ENCODE data around the gene ANGPTL2. TPM values are rescaled to one million over a fixed set of nuclear protein-coding genes. Genes with fewer than 3 reads are reported as not detected.

ANGPTL2 gene
- total RNA-seq, 2 experiments from 2014 or later: not detected

- Mint-ChIP-seq H3K27me3 (ENCODE audit: low read depth) (peaks cover 2% of the 10 kb centered on the region), H3K4me1 (ENCODE audit: low read depth) (no peaks in the 10 kb centered on the region), H3K9me3 (ENCODE audit: insufficient read depth) (no peaks in the 10 kb centered on the region), H3K36me3 (ENCODE audit: low read depth) (no peaks in the 10 kb centered on the region), H3K4me3 (no peak overlapping the region), H3K27ac (no peak overlapping the region)
- POLR2A ChIA-PET: no interaction called here
- CTCF ChIA-PET: no interaction called here
- ATAC-seq (no peak), DNase-seq (no peak)
Observed at GRCh38 chr9:127107171-127107928, 15.1 kb downstream of the ANGPTL2 start.

DNA sequence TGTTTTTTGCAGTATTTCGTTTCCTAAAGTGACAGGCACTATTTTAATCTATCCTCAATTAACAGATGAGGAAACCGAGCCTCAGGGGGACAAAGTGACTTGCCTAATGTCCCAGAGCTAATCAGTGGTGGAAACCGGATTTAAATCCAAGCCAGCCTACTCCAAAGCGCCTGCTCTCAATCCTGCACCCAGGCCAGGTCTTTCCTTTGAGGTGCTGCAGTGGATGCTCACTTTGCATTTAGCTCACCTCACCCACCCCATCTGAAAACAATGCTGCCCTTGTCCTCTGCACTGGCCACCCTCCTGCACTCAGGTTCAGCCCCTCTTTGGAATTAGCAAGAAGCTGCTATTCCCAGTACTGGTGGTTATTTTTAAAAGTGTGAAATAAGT lies 16.0 kb downstream of the ANGPTL2 start:
- Mint-ChIP-seq H3K36me3 (ENCODE audit: low read depth) (no peaks in the 10 kb centered on the region), H3K4me3 (no peak overlapping the region), H3K27ac (no peak overlapping the region), H3K9me3 (ENCODE audit: insufficient read depth) (no peaks in the 10 kb centered on the region), H3K27me3 (ENCODE audit: low read depth) (peaks cover 2% of the 10 kb centered on the region), H3K4me1 (ENCODE audit: low read depth) (no peaks in the 10 kb centered on the region)
- ATAC-seq (no peak), DNase-seq (no peak)
- ChIA-PET CTCF (no interaction called here), POLR2A (no interaction called here)

DNA sequence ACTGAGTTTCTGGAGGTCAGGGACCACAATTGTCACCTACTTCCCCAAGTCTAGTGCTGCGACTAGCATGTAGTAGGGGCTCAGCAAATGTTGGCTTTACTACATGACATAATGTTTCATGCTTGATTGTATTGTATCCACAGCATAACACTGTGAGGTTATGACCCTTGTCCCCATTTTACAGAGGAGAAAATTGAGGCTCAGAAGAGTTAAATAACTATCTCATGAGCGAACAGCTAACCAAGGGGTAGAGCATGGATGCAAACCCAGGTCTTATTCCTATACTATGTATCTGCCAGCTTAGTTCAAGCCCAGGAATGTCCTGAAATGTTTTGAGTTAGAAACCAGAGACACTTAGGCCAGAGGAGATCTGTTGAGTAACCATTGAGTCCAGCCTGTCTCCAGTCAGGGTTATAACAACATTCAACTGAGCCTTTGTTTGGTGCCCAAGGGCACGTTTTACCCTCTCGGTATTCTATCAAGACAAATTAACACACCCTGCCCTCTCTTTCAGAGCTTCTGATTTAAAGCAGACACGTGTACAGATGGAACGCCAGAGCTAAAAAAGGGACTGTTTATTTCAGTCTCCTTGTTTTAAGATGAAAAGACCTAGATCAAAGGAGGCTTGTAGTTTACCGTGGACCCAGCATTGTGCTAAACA lies 16.5 kb downstream of the ANGPTL2 start:
- Mint-ChIP-seq H3K9me3 (ENCODE audit: insufficient read depth) (no peaks in the 10 kb centered on the region), H3K4me1 (ENCODE audit: low read depth) (no peaks in the 10 kb centered on the region), H3K27me3 (ENCODE audit: low read depth) (peaks cover 3% of the 10 kb centered on the region), H3K36me3 (ENCODE audit: low read depth) (no peaks in the 10 kb centered on the region), H3K27ac (no peak overlapping the region), H3K4me3 (no peak overlapping the region)
- ATAC-seq (no peak), DNase-seq (no peak)
- POLR2A ChIA-PET: no interaction called here
- CTCF ChIA-PET: no interaction called here

GRCh38 chr9:127104581-127105311 lies 17.7 kb downstream of the ANGPTL2 start:
- no peak overlapping the region for H3K27ac Mint-ChIP-seq
- H3K36me3 Mint-ChIP-seq (ENCODE audit: low read depth): no peaks in the 10 kb centered on the region
- POLR2A ChIA-PET: no interaction called here
- no peaks in the 10 kb centered on the region for H3K9me3 Mint-ChIP-seq (ENCODE audit: insufficient read depth)
- no peak for DNase-seq
- H3K4me3 Mint-ChIP-seq: no peak overlapping the region
- H3K4me1 Mint-ChIP-seq (ENCODE audit: low read depth): no peaks in the 10 kb centered on the region
- CTCF ChIA-PET: interaction anchor here (1.4 to 1.7 kb wide), 2 partner anchors 139 to 164 kb away, joined by 3 to 5 read pairs; no protein-coding TSS in a partner anchor
- no peak for ATAC-seq
- peaks cover 4% of the 10 kb centered on the region for H3K27me3 Mint-ChIP-seq (ENCODE audit: low read depth)

GRCh38 chr9:127102788-127103187 lies 19.6 kb downstream of the ANGPTL2 start:
- Mint-ChIP-seq H3K27ac (no peak overlapping the region), H3K36me3 (ENCODE audit: low read depth) (no peaks in the 10 kb centered on the region), H3K9me3 (ENCODE audit: insufficient read depth) (no peaks in the 10 kb centered on the region), H3K27me3 (ENCODE audit: low read depth) (peaks cover 4% of the 10 kb centered on the region), H3K4me1 (ENCODE audit: low read depth) (no peaks in the 10 kb centered on the region), H3K4me3 (no peak overlapping the region)
- ATAC-seq (no peak), DNase-seq (no peak)
- CTCF ChIA-PET: interaction anchor here (0.9 to 1.0 kb wide), 2 partner anchors 12 to 20 kb away, joined by 3 read pairs; partner anchors contain the start of gene ANGPTL2
- POLR2A ChIA-PET: no interaction called here

DNA sequence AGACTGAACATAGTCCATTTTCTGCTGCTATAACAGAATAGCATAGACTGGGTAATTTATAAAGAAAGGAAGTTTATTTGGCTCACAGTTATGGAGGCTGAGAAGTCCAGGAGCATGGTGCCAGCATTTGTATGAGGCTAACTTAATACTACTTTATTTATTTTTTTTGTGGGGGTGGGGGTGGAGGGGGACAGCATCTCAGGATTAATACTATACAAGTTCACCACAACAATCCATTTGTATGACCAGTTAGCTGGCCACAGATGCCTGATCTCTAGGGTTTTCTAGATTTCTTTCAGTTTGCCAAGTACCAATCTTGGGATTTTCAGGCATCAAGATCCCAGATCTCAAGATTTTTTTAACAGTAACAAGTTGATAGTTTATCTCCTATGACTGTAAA lies 20.3 kb downstream of the ANGPTL2 start:
- ChIA-PET CTCF (no interaction called here), POLR2A (no interaction called here)
- no peaks in the 10 kb centered on the region for H3K4me1 Mint-ChIP-seq (ENCODE audit: low read depth)
- H3K36me3 Mint-ChIP-seq (ENCODE audit: low read depth): no peaks in the 10 kb centered on the region
- no peak overlapping the region for H3K27ac Mint-ChIP-seq
- H3K27me3 Mint-ChIP-seq (ENCODE audit: low read depth): peaks cover 4% of the 10 kb centered on the region
- no peaks in the 10 kb centered on the region for H3K9me3 Mint-ChIP-seq (ENCODE audit: insufficient read depth)
- DNase-seq (no peak), ATAC-seq (no peak)
- H3K4me3 Mint-ChIP-seq: no peak overlapping the region

DNA sequence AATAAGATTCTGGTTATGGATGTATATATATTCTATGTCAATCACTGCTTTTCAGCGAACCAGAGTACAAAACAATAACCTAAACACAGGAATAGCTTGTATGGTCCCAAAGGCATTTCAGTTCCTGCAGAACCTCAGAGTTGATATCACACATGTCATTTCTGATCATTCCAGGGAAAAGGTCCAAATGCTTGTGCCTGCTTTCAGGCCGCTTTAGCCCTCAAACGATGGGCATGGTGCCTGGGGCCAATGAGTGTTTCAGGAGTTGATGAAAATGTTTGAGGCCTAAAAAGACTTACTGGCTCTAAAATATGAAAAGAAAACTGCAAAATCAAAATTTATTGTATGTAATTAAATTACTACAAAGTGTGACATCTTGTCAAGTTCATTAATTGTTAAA lies 22.8 kb downstream of the ANGPTL2 start:
- POLR2A ChIA-PET: no interaction called here
- Mint-ChIP-seq H3K27me3 (ENCODE audit: low read depth) (peaks cover 4% of the 10 kb centered on the region), H3K4me3 (no peak overlapping the region), H3K9me3 (ENCODE audit: insufficient read depth) (no peaks in the 10 kb centered on the region), H3K27ac (no peak overlapping the region), H3K36me3 (ENCODE audit: low read depth) (no peaks in the 10 kb centered on the region), H3K4me1 (ENCODE audit: low read depth) (peaks cover 3% of the 10 kb centered on the region)
- ATAC-seq: no peak
- CTCF ChIA-PET: no interaction called here
- no peak for DNase-seq

DNA sequence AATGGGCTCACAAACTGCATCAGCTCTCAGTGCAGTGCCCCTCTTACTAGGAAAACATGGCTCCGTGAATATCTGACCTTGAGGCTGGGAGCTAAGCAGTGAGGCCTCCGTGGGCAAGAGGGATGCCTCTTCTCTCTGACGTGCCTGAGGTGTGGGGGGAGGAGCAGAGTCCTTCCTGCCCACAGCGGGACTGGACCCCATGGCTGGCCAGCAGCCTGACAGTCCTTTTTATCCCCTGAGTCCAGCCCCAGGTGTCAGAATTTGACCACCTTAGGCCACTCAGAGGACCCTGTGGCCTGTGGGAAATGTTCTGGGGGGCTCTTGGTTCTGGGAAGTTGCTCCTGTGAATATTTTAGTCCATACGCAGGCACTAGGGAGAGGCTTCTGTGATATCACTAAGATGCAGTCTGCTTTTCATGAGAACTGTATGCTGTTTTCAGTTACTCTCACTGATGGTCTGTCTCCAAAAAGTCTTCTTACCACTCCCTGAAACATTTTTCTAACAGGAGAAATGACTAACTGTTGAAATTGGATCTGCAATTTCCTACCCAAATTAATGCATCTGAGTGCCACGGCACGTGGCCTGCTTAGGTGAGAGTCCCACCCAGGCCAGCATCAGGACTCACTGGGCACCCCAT lies 23.4 kb downstream of the ANGPTL2 start:
- ChIA-PET CTCF (no interaction called here), POLR2A (no interaction called here)
- Mint-ChIP-seq H3K4me1 (ENCODE audit: low read depth) (peaks cover 3% of the 10 kb centered on the region), H3K27ac (no peak overlapping the region), H3K4me3 (no peak overlapping the region), H3K9me3 (ENCODE audit: insufficient read depth) (no peaks in the 10 kb centered on the region), H3K27me3 (ENCODE audit: low read depth) (peaks cover 4% of the 10 kb centered on the region), H3K36me3 (ENCODE audit: low read depth) (no peaks in the 10 kb centered on the region)
- DNase-seq: no peak
- ATAC-seq: no peak

GRCh38 chr9:127097683-127098082 lies 24.8 kb downstream of the ANGPTL2 start:
- Mint-ChIP-seq H3K27me3 (ENCODE audit: low read depth) (peaks cover 4% of the 10 kb centered on the region), H3K4me3 (no peak overlapping the region), H3K9me3 (ENCODE audit: insufficient read depth) (no peaks in the 10 kb centered on the region), H3K27ac (no peak overlapping the region), H3K4me1 (ENCODE audit: low read depth) (peaks cover 3% of the 10 kb centered on the region), H3K36me3 (ENCODE audit: low read depth) (no peaks in the 10 kb centered on the region)
- no peak for DNase-seq
- CTCF ChIA-PET: no interaction called here
- ATAC-seq: no peak
- POLR2A ChIA-PET: no interaction called here

DNA sequence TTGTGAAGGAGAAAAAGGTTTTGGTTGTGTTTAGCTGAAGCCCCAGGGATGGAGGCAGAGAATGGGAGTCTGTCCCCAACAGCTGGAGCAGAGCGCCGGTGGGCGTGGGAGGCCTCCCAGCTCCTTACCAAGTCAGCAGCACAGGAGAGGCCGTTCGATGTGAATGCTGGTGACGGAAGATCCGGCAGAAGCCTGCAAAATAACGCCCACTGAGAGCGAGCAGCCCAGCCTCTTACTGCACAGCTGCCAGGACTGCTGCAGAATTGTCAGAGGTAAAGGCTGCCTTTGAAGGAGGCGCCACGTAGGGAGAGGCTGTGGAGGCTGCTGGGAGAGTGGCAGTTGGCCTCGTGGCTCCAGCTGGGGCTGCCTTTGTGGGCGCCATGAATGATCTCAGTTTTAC lies 26.2 kb downstream of the ANGPTL2 start:
- H3K27me3 Mint-ChIP-seq (ENCODE audit: low read depth): peaks cover 4% of the 10 kb centered on the region
- DNase-seq (no peak), ATAC-seq (no peak)
- H3K4me1 Mint-ChIP-seq (ENCODE audit: low read depth): peaks cover 3% of the 10 kb centered on the region
- ChIA-PET CTCF (interaction anchor here (0.9 kb wide), 1 partner anchor 20 kb away, joined by 3 read pairs; no protein-coding TSS in a partner anchor), POLR2A (no interaction called here)
- H3K4me3 Mint-ChIP-seq: no peak overlapping the region
- no peaks in the 10 kb centered on the region for H3K36me3 Mint-ChIP-seq (ENCODE audit: low read depth)
- H3K27ac Mint-ChIP-seq: no peak overlapping the region
- H3K9me3 Mint-ChIP-seq (ENCODE audit: insufficient read depth): no peaks in the 10 kb centered on the region

- Mint-ChIP-seq H3K27ac (no peak overlapping the region), H3K4me3 (no peak overlapping the region), H3K36me3 (ENCODE audit: low read depth) (no peaks in the 10 kb centered on the region), H3K9me3 (ENCODE audit: insufficient read depth) (no peaks in the 10 kb centered on the region), H3K27me3 (ENCODE audit: low read depth) (no peaks in the 10 kb centered on the region), H3K4me1 (ENCODE audit: low read depth) (peaks cover 3% of the 10 kb centered on the region)
- ChIA-PET POLR2A (no interaction called here), CTCF (no interaction called here)
- no peak for ATAC-seq
- DNase-seq: no peak
Observed at GRCh38 chr9:127095411-127095810, 27.0 kb downstream of the ANGPTL2 start.
